ENCODE results near the gene ZNF281. TPM values are rescaled to one million over a fixed set of nuclear protein-coding genes. Genes with fewer than 3 reads are reported as not detected.

ZNF281 gene, protein sequence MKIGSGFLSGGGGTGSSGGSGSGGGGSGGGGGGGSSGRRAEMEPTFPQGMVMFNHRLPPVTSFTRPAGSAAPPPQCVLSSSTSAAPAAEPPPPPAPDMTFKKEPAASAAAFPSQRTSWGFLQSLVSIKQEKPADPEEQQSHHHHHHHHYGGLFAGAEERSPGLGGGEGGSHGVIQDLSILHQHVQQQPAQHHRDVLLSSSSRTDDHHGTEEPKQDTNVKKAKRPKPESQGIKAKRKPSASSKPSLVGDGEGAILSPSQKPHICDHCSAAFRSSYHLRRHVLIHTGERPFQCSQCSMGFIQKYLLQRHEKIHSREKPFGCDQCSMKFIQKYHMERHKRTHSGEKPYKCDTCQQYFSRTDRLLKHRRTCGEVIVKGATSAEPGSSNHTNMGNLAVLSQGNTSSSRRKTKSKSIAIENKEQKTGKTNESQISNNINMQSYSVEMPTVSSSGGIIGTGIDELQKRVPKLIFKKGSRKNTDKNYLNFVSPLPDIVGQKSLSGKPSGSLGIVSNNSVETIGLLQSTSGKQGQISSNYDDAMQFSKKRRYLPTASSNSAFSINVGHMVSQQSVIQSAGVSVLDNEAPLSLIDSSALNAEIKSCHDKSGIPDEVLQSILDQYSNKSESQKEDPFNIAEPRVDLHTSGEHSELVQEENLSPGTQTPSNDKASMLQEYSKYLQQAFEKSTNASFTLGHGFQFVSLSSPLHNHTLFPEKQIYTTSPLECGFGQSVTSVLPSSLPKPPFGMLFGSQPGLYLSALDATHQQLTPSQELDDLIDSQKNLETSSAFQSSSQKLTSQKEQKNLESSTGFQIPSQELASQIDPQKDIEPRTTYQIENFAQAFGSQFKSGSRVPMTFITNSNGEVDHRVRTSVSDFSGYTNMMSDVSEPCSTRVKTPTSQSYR
- 26.7 and 40.3 TPM in 2 replicates for total RNA-seq

DNA sequence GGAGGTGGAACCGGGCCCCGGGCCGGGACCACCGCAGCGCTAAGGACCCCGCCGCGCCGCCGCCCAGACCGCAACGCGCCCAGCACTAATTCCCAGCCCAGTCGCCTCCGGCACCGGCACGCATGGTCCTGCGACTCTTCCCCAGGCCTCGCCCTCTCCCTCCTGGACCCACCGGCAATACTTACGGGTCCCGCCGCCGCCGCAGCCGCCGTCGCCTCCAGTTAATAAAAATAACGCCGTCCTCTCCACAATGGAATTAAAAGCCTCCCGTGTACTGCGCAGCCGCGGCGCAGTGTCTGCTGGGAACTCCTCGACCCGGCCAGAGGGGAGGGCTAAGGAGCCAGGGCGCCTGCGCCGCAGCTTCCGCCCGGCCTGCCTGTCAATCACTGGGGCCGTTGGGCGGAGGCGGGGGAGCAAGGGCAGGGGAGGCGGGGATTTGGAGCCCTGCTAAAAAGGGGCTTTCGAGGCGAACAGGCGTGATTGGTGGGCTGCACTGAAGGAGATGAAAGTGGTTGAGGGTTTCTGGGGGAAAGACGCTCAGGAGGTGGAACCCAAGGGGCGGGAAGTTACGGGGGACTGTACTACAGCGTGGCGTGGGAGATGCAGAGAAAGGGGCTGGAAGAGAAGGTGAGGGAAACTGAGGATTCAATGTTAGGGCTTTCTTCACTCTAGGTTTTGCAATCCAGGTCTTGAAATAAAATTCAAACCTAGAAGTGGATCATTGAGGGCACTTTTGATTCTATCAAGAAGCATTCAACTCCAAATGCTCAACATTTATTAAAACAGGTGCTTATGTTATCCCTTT, at the start of gene ZNF281:
ZNF281 (minus strand) TSS at position 276 of the 805 bp plus-strand sequence. CDS start 331 bp downstream, outside the sequence.

Other genes starting within 250 kb of the ZNF281 start
- gene KIF14, start 210.7 kb upstream of the ZNF281 start, total RNA-seq = 1.2 and 1.3 TPM in 2 replicates

Data from smooth muscle cell of bladder (primary cell).